Renal cortical epithelial cell (primary cell): Measurements from ENCODE around the gene TNFRSF6B. TPM values are rescaled to one million over a fixed set of nuclear protein-coding genes. Genes with fewer than 3 reads are reported as not detected.
A peak's percentile ranks its signal among the peaks of the same experiment; 100 is the strongest.
"Not testable (repeated sequence)": the region's sequence is repeated elsewhere in the genome, so short reads cannot be mapped to it uniquely, and the experiment has no call there.

ENCODE experiments used
- DNase-seq: peaks from one replicate; pipeline ENCODE4 v3.0.0-alpha.2; 2011; ENCODE audit warnings: low read depth
- total RNA-seq: library from RNA; depleted of rRNA; stranded (reverse); fragments of >200 nt; gene quantifications from 2 replicates; pipeline ENCODE4 v1.2.3, GENCODE V29; 2014

TNFRSF6B gene, protein sequence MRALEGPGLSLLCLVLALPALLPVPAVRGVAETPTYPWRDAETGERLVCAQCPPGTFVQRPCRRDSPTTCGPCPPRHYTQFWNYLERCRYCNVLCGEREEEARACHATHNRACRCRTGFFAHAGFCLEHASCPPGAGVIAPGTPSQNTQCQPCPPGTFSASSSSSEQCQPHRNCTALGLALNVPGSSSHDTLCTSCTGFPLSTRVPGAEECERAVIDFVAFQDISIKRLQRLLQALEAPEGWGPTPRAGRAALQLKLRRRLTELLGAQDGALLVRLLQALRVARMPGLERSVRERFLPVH
- 10.8 and 191 TPM in 2 replicates for total RNA-seq

DNA sequence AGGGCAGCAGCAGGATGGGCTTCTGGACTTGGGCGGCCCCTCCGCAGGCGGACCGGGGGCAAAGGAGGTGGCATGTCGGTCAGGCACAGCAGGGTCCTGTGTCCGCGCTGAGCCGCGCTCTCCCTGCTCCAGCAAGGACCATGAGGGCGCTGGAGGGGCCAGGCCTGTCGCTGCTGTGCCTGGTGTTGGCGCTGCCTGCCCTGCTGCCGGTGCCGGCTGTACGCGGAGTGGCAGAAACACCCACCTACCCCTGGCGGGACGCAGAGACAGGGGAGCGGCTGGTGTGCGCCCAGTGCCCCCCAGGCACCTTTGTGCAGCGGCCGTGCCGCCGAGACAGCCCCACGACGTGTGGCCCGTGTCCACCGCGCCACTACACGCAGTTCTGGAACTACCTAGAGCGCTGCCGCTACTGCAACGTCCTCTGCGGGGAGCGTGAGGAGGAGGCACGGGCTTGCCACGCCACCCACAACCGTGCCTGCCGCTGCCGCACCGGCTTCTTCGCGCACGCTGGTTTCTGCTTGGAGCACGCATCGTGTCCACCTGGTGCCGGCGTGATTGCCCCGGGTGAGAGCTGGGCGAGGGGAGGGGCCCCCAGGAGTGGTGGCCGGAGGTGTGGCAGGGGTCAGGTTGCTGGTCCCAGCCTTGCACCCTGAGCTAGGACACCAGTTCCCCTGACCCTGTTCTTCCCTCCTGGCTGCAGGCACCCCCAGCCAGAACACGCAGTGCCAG, at the start of gene TNFRSF6B:
Gene TNFRSF6B, plus strand, starts transcription at position 25 of the 729 bp plus-strand sequence. Its CDS starts 116 bp downstream, at position 141.
- no peak for DNase-seq

GRCh38 chr20:63648190-63648589, 48.3 kb upstream of the TNFRSF6B start:
- DNase-seq, result no peak

GRCh38 chr20:63648895-63649589, 47.4 kb upstream of the TNFRSF6B start:
- no peak for DNase-seq

- not testable (repeated sequence) for DNase-seq
Measured at GRCh38 chr20:63650486-63650885, 46.0 kb upstream of the TNFRSF6B start.

- no peak for DNase-seq
Measured at GRCh38 chr20:63651942-63652191, 44.6 kb upstream of the TNFRSF6B start.

- DNase-seq, result no peak
Measured at GRCh38 chr20:63652192-63652980, 44.1 kb upstream of the TNFRSF6B start.

GRCh38 chr20:63653041-63653973, 43.1 kb upstream of the TNFRSF6B start, which contains the start of gene STMN3:
STMN3 (minus strand) TSS chr20:63653424; CDS start chr20:63653345, 79 bp downstream.
- peak; percentile 72 for DNase-seq

DNA sequence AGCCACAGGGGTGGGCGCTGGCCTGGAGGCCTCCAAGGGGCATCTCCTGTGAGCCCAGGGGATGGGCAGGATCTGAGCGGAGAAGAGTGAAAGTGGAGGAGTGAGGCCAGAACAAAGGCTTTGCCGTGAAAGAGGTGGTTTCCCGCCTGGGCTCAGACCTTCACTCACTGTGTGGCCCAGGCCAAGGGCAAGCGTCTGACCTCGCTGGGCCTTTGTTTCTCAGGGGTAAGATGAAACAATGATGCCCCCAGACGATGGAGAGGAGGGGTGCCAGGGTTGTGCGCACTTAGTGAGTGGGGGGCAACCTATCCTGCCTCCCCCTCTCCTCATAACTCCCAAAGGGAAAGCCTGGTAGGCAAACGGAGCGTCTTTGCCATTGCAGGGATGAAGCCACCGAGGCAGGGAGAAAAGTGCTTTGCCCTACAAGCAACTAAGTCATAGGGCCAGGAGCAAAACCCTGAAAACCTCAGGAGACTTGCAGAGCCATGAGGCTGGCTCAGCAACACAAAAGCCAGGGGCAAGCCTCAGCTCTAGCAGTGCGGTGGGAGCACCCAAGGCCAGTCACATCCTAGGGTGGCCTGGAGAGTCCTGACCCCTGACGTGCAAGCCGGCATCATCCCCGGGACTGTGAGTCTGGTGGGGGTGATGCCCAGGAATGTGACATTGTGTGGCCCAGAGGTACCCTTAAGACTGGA, 42.3 kb upstream of the TNFRSF6B start:
- no peak for DNase-seq

GRCh38 chr20:63655249-63655648, 41.2 kb upstream of the TNFRSF6B start:
- no peak for DNase-seq

DNA sequence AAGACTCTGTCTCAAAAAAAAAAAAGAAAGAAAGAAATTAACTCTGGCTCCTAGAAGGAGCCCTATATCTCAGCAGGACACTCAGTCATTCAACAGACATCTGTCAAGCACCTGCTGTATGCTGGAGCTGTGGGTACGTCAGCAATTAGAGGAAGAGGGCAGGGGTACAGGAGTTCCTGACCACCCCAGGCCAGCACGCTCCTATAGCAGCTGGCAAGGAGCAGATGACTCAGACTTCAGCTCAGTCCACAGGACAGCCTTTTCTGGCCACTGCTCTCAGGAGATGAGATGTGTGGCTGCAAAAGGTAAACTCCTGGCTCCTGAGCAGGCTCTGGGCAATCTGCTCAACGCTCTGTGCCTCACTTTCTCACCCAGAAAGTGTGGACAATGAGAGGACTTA, 40.0 kb upstream of the TNFRSF6B start:
- no peak for DNase-seq

- no peak for DNase-seq
Measured at GRCh38 chr20:63657260-63657936, 39.1 kb upstream of the TNFRSF6B start.

- DNase-seq, result peak; percentile 71
Measured at GRCh38 chr20:63657937-63658748, 38.3 kb upstream of the TNFRSF6B start, which contains the start of gene RTEL1. RTEL1 (plus strand) TSS chr20:63658312; CDS start chr20:63659403, 1,091 bp downstream.

GRCh38 chr20:63658749-63659187, 37.7 kb upstream of the TNFRSF6B start:
- peak; percentile 9 for DNase-seq

DNA sequence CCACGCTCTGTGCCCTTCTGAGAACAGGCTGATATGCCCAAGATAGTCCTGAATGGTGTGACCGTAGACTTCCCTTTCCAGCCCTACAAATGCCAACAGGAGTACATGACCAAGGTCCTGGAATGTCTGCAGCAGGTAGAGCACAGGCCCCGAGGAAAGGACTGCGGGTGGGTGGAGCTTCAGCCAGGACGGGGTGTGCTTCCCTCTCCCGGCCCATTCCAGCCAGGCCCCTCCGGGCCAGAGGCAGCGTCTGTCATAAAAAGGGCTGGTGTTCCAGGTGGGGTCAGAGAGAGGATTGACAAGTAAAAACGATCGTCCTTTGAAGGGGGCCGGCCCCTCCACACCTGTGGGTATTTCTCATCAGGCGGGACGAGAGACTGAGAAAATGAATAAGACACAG, 37.1 kb upstream of the TNFRSF6B start:
- peak; percentile 11 for DNase-seq

DNA sequence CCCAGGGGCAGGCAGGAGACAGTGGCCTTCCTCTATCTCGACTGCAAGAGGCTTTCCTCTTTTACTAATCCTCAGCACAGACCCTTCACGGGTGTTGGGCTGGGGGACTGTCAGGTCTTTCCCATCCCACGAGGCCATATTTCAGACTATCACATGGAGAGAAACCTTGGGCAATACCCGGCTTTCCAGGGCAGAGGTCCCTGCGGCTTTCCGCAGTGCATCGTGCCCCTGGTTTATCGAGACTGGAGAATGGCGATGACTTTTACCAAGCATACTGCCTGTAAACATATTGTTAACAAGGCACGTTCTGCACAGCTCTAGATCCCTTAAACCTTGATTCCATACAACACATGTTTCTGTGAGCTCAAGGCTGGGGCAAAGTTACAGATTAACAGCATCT, 36.3 kb upstream of the TNFRSF6B start:
- DNase-seq, result not testable (repeated sequence)

GRCh38 chr20:63660622-63661021, 35.8 kb upstream of the TNFRSF6B start:
- DNase-seq, result no peak

GRCh38 chr20:63661108-63661507, 35.3 kb upstream of the TNFRSF6B start:
- DNase-seq, result no peak

DNA sequence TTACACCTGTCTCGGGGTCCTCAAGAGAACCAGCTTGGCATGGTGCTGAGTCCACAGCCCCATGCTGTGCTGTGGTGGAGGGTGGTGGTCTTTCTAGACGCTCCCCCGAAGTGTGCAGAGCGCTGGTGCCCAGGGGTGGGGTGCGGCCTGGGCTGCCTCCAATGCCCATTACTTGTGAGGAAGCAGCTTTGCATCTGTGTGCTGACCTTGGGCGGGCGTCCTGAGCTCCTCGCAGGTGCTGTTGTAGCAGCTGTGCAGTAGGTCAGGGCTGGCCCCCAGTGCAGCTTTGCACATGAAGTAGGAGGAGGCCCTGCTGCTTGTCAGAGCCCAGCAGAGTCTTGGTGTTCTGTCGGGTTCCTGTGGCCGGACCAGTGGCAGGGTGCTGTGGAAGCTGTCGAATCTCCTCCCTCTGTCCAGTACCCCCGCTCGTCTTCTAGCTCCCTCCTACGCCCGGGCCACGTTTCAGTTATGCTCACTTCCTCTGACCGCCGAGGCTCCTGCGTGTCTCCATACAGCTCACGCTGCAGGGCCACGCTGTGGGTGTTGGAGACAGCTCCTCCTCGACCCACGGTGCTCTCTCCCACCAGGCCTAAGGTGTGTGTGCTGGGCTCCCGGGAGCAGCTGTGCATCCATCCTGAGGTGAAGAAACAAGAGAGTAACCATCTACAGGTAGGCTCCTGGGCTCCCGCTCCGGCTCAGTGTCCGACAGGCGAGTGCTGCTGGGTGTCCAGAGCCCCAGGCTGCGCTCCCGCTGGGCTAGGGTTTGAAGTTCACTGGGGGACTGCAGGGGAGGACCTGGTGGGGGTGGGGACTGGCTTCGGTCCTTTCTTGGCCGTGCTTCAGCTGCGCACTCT, 34.3 kb upstream of the TNFRSF6B start:
- no peak for DNase-seq
